Left ventricle myocardium superior (tissue), 1 donor: ENCODE results near the gene UNC13B. TPM values are rescaled to one million over a fixed set of nuclear protein-coding genes. Genes with fewer than 3 reads are reported as not detected.
"Not testable (repeated sequence)": the region's sequence is repeated elsewhere in the genome, so short reads cannot be mapped to it uniquely, and the experiment has no call there.

Source experiments
- ATAC-seq: fragments of 200-7000 bp; cut with Tn5 transposase; one replicate; pipeline ENCODE4 v1.9.1; 2020; ENCODE audit warnings: mild to moderate bottlenecking, moderate library complexity
- DNase-seq: peaks from one replicate; pipeline ENCODE4 v3.0.0-alpha.2; 2020
- intact Hi-C: fragments of 100-400 bp; cut with micrococcal nuclease; formaldehyde crosslinking; loops from one replicate; pipeline ENCODE4 v1.11.0; 2022
- long read RNA-seq: library from polyadenylated mRNA; unstranded; transcript quantifications from one replicate; pipeline ENCODE4 v2.0.0, GENCODE V29; 2021
- total RNA-seq: library from RNA; stranded (reverse); fragmentation: NEBNext Ultra II Directional; extraction: Animal tissue kit (Norgen Biotek cat#: 25700); gene quantifications from one replicate; pipeline ENCODE4 v1.2.1, GENCODE V29; 2021
- donor health status: DM: no; HTN: yes; CAD: no; lungs with severe emphysema.

Gene UNC13B
- 25.5 TPM for total RNA-seq
- long read RNA-seq, partial matches to known transcripts = 16 of 19 reads
- long read RNA-seq, other reads (novel, unspliced or antisense) = 3 of 19 reads

DNA sequence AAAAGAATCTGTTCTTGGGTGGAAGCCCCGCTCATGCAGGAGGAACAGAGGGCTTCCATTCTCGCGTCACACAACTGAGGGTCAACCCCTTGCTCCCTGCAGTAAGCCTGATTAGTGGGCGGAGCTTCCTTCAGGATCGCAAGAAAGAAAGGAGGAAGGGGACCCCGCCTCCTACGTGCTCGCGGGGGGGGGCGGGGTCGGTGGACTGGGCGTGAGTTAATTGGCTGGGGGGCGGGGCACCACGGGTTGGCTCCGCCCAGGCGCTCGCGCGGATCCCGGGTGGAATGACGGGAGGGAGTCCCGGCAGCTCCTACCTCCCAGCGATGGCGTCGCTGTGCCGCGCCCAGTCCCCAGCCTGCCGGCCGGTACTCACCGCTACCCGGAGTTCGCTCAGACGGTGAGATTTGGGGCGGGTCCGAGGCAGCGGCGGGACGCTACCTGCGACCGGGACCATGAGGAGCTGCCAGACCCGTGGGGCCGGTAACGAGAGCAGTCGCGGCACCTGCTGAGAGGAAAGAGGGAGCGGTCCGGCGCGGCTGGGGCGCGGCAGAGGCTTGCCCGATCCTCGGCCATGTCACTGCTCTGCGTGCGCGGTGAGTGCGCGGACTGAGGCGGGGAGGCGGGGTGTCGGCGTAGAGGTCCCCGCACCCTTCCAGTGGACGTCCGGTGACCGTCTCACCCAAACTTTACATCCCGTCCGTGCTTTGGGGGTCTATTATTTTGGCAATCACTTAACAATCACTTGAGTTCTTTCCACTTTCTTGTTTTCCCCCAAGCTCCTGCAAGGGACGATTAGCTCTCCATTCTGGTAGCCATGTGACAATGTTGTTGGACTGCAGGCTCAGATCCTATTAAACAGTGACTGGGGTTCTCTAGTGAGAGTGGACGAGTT lies at the start of gene UNC13B:
TSS of gene UNC13B (plus strand) at position 297 of the 892 bp plus-strand sequence. CDS start at position 572, 275 bp downstream.
- intact Hi-C loops = no loop called here
- ATAC-seq = peak; percentile 99
- DNase-seq = peak; percentile 98

DNA sequence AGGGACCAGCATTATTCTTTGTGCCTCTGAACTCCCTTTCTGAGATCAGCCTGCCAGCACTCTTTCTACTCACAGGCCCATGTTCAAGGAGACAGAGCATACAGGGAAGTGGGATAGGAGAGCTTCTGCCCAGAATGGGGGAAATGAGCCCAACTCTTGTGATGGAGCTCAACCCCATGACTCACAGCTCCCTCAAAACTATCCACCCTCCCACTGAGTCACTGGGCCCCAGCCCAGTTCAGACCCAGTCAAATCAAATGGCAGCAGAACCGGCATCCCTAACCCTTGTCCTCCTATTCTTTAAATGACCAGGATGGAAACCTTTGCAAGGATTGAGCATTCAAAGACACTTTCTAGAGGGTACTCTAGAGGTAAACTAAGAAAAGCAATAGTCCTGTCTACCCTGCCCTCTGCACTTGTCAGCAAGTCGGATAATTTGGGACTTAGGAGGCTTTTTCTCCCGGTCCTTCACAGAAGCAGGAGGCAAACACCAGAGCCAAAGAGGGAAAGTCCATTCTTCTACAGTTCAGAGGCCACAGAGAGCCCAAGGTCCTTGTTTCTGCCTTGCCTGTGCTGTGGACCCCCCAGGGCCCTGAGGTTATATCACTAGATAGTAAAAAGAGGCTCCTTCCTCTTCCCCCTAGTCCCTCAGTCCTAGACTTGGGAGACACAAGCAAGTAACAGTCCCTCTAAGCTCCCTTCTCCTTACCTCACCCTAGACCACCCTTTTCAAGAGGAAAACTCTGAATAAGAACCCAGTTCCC lies 49.4 kb upstream of the UNC13B start:
- intact Hi-C loops = loop anchor here (10.0 kb wide), 1 partner anchor 362 kb away; no protein-coding TSS in a partner anchor
- ATAC-seq (no peak), DNase-seq (no peak)

DNA sequence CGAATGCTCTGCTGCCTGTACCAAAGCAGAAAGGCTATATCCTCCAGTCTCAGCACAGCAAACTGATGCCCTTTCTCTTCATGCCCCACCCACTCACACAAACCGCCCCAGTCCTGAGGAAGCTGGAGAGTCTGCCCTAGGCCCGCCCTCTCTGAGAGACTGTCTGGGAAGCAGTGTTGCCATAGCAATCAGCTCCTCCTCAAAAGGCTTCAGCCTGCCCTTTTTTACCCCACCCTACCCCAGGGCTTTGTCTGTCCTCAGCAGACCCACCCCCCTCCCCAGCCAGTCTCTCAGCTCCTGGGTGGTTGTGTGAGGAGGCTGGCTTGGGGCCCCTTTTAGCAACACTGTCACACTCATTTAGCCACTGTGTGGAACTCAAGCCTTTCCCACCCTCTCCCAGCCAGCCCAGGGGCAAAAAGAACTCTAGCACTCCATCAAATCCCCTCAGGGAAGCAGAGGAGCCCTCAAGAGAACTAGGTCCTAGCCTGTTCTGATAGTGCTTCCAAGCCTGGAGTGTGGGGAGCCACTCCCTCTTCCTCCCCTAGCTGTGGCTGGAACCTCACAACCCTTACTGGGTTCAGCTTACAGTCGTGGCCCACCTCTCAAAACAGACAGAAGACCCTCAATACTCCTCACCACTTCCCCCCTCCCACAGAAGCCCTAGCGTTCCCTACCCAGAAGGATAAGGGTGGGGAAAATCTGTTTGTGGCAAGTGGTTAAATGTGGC lies 47.5 kb upstream of the UNC13B start:
- ATAC-seq (peak; percentile 18), DNase-seq (peak; percentile 86)
- intact Hi-C loops = loop anchor here (10.0 kb wide), 1 partner anchor 361 kb away; no protein-coding TSS in a partner anchor

DNA sequence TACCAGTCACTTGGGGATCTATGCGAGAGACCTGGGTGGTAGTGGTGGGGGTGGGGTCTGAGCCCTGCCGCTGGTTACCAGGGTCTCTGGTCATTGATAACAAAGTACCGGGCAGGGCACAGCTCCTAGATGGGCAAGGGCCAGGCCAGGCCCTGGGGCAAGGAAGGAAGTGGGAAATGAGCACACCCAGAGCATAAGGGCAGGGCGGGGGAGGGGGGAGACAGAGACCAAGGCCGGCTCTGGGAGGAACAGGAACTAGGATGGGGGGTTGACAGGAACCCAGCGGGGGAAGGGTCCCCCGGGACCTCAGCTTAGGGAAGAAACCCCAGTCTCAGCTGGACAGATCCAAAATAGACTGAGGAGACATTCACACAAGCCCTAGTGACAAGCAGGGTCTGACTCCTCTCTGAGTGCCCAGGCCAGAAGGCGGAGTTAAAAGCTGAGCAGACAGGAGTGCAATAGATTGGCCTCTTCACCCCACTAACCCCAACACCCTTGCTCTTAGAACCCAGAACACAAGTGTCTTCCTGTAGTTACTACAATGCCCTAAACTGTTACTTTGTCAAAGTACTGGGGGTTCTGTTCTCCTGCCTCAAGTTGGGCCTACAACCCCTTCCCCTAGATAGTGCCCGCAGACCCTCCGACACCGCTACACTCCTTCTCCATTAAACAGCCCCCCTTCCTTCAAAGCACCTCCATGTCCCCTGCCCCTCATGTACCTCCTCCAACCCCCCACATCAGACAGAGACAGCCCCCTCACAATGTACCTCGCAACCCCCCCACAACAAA lies 46.8 kb upstream of the UNC13B start:
- DNase-seq (peak; percentile 79), ATAC-seq (peak; percentile 2)
- intact Hi-C loops = loop anchor here (5.0 to 10.0 kb wide), 2 partner anchors 142 to 360 kb away; no protein-coding TSS in a partner anchor

DNA sequence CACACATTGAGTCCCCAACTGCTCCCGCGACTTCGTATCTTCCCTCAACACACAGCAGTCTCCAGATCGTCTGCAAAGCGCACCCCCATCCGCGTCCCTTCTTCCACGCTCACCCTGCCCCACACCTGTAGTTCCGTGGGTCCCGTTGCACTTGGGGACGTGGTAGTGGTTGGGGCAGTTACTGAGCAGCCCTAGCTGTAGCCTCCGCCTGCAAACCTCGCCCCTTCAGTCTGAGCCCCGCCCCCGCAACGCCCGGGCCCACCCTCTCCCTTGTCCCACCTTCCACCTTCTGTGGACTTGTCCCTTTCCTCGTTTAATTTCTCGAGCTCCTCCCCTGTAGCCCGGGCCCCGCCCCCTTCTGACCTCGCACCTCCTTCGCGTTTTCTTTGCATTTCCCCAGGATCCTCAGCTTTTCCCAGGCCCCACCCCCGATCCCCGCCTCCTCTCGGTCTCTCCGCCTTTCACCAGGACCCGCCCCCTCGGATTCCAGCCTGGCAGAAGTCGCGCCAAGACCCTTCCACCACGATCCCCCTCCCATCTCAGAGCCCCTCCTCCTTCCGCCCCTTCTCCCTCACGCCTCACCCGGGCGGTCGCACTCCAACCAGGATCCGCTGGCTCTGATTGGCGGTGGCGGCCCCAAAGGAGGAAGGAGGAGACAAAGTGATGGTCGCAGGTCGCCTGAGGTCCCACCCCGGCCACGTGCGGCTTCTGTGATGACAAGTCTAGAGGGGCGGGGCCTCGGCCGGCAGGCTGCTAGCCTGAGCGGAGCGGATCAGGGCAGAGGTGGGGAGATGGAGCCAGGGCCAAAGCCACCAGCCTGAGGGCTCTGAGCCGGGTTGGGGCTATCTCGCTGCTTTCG lies 45.9 kb upstream of the UNC13B start, which contains the start of gene ATOSB:
TSS of gene ATOSB (minus strand) at position 183 of the 859 bp plus-strand sequence. CDS start 7,588 bp downstream, outside the sequence.
- DNase-seq = peak; percentile 97
- ATAC-seq = peak; percentile 67
- intact Hi-C loops = loop anchor here (5.0 to 10.0 kb wide), 2 partner anchors 141 to 359 kb away; no protein-coding TSS in a partner anchor

DNA sequence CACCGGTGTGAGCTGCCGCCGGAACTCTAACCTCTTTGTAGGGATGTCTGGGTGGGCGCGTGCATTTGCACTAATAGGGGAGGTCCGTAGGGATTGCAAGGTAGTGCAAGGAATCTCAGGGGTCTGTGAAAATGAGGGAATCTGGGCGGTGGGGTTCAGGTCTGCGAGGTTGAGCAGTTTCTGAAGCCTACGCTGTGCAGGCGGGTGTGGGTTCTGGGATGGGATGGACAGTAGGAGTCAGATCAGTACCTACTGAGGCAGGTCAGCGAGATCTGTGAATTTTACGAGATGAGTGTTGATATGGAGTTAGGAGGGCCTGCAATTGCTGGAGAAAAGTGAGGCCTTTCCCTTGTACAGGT lies 45.3 kb upstream of the UNC13B start:
- intact Hi-C loops = loop anchor here (5.0 to 10.0 kb wide), 2 partner anchors 141 to 358 kb away; no protein-coding TSS in a partner anchor
- peak; percentile 6 for ATAC-seq
- no peak for DNase-seq

DNA sequence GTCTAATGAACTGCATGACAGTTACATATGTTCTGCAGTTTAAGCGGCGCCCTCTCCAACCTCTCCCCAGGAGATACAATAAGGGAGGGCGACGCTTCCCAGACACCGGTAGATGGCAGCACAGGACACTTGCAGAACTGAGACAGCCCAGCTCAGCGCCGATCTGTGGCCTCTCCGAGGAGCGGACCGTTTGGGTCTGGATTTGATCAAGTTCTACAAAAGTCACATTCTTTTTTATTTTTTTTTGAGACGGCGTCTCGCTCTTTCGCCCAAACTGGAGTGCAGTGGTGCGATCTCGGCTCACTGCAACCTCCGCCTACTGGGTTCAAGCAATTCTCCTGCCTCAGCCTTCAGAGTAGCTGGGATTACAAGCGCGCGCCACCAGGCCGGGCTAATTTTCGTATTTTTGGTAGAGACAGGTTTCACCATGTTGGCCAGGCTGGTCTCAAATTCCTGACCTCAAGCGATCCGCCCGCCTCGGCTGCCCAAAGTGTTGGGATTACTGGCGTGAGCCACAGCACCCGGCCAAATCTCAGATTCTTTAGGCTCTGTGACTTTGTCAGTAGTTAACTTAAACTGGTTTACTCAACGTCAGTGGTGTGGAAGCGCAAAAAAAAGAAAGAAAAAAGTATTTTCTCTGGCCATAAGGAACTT lies 44.8 kb upstream of the UNC13B start:
- intact Hi-C loops = loop anchor here (5.0 to 10.0 kb wide), 2 partner anchors 140 to 358 kb away; no protein-coding TSS in a partner anchor
- ATAC-seq (peak; percentile 79), DNase-seq (peak; percentile 91)

DNA sequence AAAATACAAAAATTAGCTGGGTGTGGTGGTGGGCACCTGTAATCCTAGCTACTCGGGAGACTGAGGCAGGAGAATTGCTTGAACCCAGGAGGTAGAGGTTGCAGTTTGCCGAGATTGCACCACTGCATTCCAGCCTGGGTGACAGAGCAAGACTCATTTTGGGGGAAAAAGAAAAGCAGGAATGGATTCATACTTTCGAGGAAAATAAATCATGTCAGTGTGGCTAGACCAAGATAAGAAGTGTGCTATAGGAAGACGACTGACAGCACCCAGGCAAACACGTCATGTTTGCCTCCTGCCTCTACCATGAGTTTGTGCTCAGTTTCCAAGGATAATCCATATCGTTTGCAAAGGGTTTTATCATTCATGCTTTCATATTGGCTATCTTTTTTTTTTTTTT lies 26.9 kb upstream of the UNC13B start:
- no peak for ATAC-seq
- intact Hi-C loops = no loop called here
- no peak for DNase-seq

DNA sequence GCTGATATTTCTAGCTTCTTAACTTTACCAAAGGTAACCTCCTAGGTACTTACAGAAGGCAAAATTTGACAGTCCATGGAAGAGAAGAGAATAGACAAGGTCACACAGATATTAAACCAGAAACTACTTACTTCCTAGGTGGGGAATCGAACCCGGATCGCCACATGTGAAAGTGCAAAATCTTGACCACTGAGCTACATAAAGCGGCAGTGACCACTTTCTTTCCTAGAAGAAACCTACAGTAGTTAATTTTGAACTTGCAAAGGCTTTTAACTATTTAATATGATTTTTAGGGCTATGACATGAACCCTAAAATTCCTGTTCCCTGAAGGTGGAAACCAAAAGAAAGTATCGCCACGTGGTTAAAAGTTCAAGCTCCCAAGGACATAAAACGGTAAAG lies 25.8 kb upstream of the UNC13B start:
- intact Hi-C loops = no loop called here
- ATAC-seq = no peak
- no peak for DNase-seq

DNA sequence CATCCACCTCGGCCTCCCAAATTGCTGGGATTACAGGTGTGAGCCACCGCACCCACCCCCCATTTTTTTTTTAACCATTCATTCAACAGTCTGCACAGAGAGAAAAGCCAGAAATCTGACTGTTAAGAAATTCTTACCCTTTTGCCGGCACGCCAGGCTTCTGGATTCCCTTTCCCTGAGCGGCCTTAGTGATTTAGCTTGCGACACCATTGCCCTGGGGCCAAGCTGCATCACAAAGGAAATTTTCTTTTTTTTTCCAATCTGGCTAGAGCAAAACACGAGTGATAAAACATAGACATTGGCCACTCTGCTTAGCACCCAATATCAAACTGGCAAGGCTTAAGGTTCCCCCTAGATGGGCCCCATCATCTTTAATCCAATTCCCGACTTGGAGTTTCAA lies 24.9 kb upstream of the UNC13B start:
- intact Hi-C loops = no loop called here
- no peak for ATAC-seq
- no peak for DNase-seq

DNA sequence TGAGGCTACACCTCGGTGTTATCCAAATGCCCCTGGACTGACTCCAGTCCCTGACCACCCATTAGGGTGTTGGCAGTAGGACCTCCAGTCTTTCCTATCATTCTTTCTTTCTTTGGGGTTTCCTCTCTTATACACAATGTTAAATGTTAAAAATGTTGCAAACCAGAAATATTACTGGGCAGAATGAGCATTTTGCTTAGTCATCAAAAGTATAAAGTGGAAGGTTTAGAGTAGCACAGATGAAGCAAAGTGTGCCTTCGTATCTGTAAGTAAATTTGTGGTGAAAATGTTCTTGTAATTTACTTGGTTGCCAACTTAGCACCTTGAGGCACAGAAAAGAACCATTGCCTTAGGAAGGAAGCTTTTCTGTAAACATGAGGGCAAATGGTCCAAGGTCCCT lies 21.7 kb upstream of the UNC13B start:
- no peak for DNase-seq
- ATAC-seq = no peak
- intact Hi-C loops = no loop called here

DNA sequence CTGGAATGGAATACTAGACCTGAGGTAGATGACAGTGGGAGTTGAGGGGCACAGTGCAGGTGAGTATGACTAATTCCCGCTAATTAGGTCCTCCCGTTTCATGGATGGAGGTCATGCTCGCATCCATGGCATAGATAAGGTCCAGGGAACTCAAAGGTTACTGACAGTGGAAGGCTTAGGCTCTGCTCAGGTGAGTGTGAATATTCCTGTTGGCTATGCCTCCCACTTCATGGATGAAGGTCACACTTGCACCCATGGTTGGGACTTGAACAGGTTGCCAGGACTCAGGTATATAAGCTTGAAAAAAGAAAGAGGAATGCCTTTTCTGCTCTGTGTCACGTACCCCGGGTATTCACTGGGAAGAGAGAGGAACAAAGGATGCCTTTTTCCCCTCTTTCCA lies 19.8 kb upstream of the UNC13B start:
- intact Hi-C loops = no loop called here
- no peak for DNase-seq
- no peak for ATAC-seq

DNA sequence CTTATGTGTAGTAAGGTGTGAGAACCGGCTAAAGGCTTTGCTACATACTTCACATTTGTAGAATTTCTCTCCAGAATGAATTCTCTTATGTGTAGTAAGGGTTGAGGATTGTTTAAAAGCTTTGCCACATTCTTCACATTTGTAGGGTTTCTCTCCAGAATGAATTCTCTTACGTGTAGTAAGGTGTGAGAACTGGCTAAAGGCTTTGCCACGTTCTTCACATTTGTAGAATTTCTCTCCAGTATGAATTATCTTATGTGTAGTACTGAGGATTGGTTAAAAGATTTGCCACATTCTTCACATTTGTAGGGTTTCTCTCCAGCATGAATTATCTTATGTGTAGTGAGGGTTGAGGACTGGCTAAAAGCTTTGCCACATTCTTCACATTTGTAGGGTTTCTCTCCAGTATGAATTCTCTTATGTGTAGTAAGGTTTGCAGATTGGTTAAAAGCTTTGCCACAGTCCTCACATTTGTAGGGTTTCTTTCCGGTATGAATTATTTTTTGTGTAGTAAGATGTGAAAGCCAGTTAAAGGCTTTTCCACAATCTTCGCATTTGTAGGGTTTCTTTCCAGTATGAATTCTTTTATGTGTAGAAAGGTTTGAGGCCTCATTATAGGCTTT lies 13.8 kb upstream of the UNC13B start:
- ATAC-seq, DNase-seq, intact Hi-C loops: not testable (repeated sequence)

DNA sequence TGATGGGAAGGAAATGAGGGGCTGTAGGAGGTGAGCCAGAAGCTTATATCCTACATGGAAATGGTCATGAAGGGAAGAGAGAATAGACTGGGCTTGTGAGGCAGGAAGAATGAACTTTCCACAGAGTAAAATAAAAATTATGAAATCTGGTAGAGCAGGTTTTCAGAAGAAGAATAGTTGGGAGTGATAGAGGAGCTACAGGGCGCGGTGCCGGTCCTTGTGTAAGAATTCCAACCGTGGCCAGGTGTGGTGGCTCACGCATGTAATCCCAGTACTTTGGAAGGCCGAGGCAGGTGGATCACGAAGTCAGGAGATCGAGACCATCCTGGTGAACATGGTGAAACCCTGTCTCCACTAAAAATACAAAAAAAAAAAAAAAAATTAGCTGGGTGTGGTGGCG lies 8.9 kb upstream of the UNC13B start:
- DNase-seq (no peak), ATAC-seq (no peak)
- intact Hi-C loops = no loop called here

DNA sequence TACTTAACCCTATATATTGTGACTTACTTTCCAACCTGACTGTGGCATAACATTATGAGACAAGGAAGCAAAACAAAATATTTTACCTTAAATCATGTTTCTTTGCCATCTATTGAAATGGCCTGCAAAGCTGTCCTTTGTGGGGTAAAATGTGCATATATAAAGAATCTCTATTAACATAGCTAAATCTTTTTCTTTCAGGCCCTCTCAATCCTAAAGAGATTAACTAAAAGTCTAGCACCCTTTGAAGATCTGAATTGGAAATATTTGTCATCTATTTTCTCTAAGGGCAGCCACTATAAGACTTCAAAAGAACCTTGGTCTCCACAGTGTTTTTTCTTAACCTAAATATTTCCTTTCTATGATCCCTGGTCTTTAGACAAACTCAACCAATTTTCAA lies 5.0 kb upstream of the UNC13B start:
- intact Hi-C loops = no loop called here
- no peak for DNase-seq
- no peak for ATAC-seq

DNA sequence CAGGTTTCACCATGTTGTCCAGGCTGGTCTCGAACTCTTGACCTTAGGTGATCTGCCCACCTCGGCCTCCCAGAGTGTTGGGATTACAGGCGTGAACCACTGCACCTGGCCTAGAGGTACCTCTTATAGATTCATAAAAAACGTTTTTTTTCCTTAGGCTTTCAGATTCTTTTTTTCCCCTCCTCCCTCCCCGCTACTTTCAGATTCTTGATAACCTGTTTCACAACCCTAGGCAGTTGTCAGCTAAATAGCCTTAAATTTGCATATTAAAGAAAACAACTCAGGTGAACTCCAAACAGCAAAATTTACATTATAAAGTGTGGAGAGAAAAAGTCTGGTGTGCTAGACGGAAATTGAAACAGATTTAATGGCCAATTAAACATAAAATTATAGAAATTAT lies 4.0 kb upstream of the UNC13B start:
- DNase-seq, ATAC-seq, intact Hi-C loops: not testable (repeated sequence)
